Measurements from ENCODE around the gene ACOT8. TPM values are rescaled to one million over a fixed set of nuclear protein-coding genes. Genes with fewer than 3 reads are reported as not detected.

The ACOT8 gene
- total RNA-seq, 3 donors from 2014 or later (not counting 1 experiment from before 2014, with no cell fraction given): 30.5 to 35.4 (median 31.7) TPM

DNA sequence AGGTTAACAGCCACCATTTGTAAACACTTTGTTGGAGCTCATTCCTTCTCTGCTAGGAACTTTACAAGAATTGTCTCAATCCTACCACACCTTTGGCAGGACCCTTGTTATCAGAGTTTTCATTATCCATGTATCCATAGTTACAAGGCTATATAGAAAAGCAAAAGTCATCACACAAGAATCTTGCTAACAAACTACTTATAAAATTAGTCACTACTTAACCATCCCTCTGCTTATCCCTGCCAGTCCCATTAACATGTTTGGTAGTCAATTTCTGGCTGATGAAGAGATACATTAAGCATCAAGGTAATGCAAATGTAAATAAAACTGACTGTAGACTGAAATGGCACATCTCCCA lies 10.6 kb upstream of the ACOT8 start:
- no peak overlapping the region for H3K4me3 ChIP-seq (ENCODE audit: low read length)
- no peaks in the 10 kb centered on the region for H3K36me3 ChIP-seq (ENCODE audit: control insufficient read depth, insufficient read depth, low read length)
- ATAC-seq: no peak

DNA sequence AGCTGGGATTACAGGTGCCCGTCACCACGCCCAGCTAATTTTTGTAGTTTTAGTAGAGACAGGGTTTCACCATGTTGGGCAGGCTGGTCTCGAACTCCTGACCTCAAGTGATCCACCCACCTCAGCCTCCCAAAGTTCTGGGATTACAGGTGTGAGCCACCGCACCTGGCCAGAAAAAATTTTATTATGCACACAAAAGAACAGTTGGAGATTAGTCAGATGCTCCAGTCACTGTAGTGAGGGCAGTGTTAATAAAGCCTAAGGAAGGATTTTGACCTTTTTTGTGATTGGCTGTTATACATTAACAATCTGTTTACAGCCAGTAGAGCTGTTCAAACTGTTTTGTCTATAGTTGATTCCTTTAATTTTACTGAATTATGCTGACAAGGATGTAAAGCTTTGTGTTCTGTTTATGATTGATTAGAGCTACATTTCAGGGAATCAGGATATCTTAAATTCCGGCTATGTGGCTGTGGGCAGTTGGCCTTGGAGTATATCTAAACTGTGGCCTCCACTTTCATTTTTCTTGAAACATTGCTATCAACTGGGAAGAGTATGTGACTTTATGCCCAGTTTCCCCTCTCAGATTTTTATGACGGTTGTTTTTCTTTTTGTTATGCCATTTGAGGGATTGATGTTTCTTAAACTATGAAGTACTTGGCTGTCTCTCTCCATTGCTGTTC lies 10.1 kb upstream of the ACOT8 start:
- Histone ChIP-seq H3K27ac (ENCODE audit: low read length) (no peak overlapping the region), H3K4me1 (ENCODE audit: control insufficient read depth, insufficient read depth, low read length) (no peaks in the 10 kb centered on the region), H3K9me3 (ENCODE audit: control insufficient read depth, insufficient read depth, low read length) (no peaks in the 10 kb centered on the region), H3K27me3 (ENCODE audit: control insufficient read depth, insufficient read depth, low read length) (no peaks in the 10 kb centered on the region), H3K4me3 (ENCODE audit: low read length) (no peak overlapping the region), H3K36me3 (ENCODE audit: control insufficient read depth, insufficient read depth, low read length) (no peaks in the 10 kb centered on the region)
- Mint-ChIP-seq H3K27me3 (ENCODE audit: low read depth in 2 of 2) (no peaks in the 10 kb centered on the region), H3K27ac (no peak overlapping the region), H3K4me3 (no peak overlapping the region), H3K4me1 (peaks cover 4% of the 10 kb centered on the region in 2 donors), H3K9me3 (no peaks in the 10 kb centered on the region), H3K36me3 (no peaks in the 10 kb centered on the region)
- DNase-seq: no peak
- 98% methylated on average over 5 of the region's 6 CpGs for WGBS (ENCODE audit: insufficient coverage)
- TF ChIP-seq, protein P1, sequence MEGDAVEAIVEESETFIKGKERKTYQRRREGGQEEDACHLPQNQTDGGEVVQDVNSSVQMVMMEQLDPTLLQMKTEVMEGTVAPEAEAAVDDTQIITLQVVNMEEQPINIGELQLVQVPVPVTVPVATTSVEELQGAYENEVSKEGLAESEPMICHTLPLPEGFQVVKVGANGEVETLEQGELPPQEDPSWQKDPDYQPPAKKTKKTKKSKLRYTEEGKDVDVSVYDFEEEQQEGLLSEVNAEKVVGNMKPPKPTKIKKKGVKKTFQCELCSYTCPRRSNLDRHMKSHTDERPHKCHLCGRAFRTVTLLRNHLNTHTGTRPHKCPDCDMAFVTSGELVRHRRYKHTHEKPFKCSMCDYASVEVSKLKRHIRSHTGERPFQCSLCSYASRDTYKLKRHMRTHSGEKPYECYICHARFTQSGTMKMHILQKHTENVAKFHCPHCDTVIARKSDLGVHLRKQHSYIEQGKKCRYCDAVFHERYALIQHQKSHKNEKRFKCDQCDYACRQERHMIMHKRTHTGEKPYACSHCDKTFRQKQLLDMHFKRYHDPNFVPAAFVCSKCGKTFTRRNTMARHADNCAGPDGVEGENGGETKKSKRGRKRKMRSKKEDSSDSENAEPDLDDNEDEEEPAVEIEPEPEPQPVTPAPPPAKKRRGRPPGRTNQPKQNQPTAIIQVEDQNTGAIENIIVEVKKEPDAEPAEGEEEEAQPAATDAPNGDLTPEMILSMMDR (IDR thresholded peaks at IDR 0.05): no peak
- intact Hi-C loops (cut with micrococcal nuclease): no loop called here
- no peak for ATAC-seq

More for the DNA sequence above, 10.6 kb upstream of the ACOT8 start:
- TF ChIP-seq, protein P1 (IDR thresholded peaks at IDR 0.05): no peak
- no peaks in the 10 kb centered on the region for H3K9me3 Mint-ChIP-seq
- peaks cover 4% of the 10 kb centered on the region in 2 donors for H3K4me1 Mint-ChIP-seq
- Histone ChIP-seq H3K9me3 (ENCODE audit: control insufficient read depth, insufficient read depth, low read length) (no peaks in the 10 kb centered on the region), H3K27ac (ENCODE audit: low read length) (no peak overlapping the region), H3K4me1 (ENCODE audit: control insufficient read depth, insufficient read depth, low read length) (no peaks in the 10 kb centered on the region), H3K27me3 (ENCODE audit: control insufficient read depth, insufficient read depth, low read length) (no peaks in the 10 kb centered on the region)
- intact Hi-C loops (cut with micrococcal nuclease): no loop called here
- no peak for DNase-seq
- no peak overlapping the region for H3K27ac Mint-ChIP-seq
- no peak overlapping the region for H3K4me3 Mint-ChIP-seq
- no peaks in the 10 kb centered on the region for H3K27me3 Mint-ChIP-seq (ENCODE audit: low read depth in 2 of 2)
- H3K36me3 Mint-ChIP-seq: no peaks in the 10 kb centered on the region

DNA sequence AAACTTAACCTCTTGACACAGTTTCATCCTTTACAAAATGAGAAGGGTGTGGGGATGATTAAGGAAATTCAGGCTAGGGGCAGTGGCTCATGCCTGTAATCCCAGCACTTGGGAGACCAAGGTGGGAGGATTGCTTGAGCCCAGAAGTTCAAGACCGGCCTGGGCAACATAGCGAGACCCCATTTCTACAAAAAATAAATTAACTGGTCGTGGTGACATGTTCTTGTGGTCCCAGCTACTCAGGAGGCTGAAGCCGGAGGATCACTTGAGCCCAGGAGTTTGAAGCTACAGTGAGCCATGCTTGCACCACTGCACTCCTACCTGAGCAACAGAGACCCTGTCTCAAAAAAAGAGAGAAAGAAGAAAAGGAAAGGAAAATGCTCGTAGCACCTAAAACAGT lies 9.3 kb upstream of the ACOT8 start:
- H3K27me3 Mint-ChIP-seq (ENCODE audit: low read depth in 2 of 2): no peaks in the 10 kb centered on the region
- 98% methylated on average over 4 of the region's 5 CpGs for WGBS (ENCODE audit: insufficient coverage)
- ATAC-seq: no peak
- no peak overlapping the region for H3K4me3 Mint-ChIP-seq
- H3K36me3 Mint-ChIP-seq: no peaks in the 10 kb centered on the region
- H3K27me3 ChIP-seq (ENCODE audit: control insufficient read depth, insufficient read depth, low read length): no peaks in the 10 kb centered on the region
- no peaks in the 10 kb centered on the region for H3K36me3 ChIP-seq (ENCODE audit: control insufficient read depth, insufficient read depth, low read length)
- no peak overlapping the region for H3K27ac ChIP-seq (ENCODE audit: low read length)
- no peaks in the 10 kb centered on the region for H3K9me3 ChIP-seq (ENCODE audit: control insufficient read depth, insufficient read depth, low read length)
- H3K4me3 ChIP-seq (ENCODE audit: low read length): no peak overlapping the region
- H3K9me3 Mint-ChIP-seq: no peaks in the 10 kb centered on the region
- DNase-seq: no peak
- H3K27ac Mint-ChIP-seq: no peak overlapping the region
- TF ChIP-seq, protein P1 (IDR thresholded peaks at IDR 0.05): no peak
- H3K4me1 Mint-ChIP-seq: peaks cover 4% of the 10 kb centered on the region in 2 donors
- intact Hi-C loops (cut with micrococcal nuclease): no loop called here
- no peaks in the 10 kb centered on the region for H3K4me1 ChIP-seq (ENCODE audit: control insufficient read depth, insufficient read depth, low read length)

Measured in natural killer cell (primary cell).